Keratinocyte (primary cell): ENCODE results near the gene DRGX. TPM values are rescaled to one million over a fixed set of nuclear protein-coding genes. Genes with fewer than 3 reads are reported as not detected.

Experiments used
- DNase-seq: peaks from one replicate; pipeline ENCODE4 v3.0.0-alpha.2; 2011; ENCODE audit warnings: low read depth, missing footprints, low spot score
- FAIRE-seq: peaks from 2 replicates; lab custom pipeline; 2011; peaks lifted over from hg19 to GRCh38; lab: Jason Lieb, UNC
- H2AFZ ChIP-seq: 2 replicates; pipeline ENCODE4 v1.6.0; 2012; ENCODE audit warnings: low read length, control low read depth, inconsistent platforms; ENCODE audit not compliant: control insufficient read depth
- H3K27ac ChIP-seq: 2 replicates; pipeline ENCODE4 v1.5.1; 2011; ENCODE audit warnings: low read length; ENCODE audit not compliant: control insufficient read depth, insufficient read depth
- H3K27me3 ChIP-seq: 3 replicates; pipeline ENCODE4 v1.6.0; 2011; ENCODE audit warnings: low read length; ENCODE audit not compliant: control insufficient read depth, insufficient read depth; ENCODE audit errors: extremely low read depth
- H3K36me3 ChIP-seq, 2 experiments: 2 replicates in 1 of 2; 3 replicates in 1 of 2; pipeline ENCODE4 v1.5.1; 2011; ENCODE audit warnings: low read length in 2 of 2, mild to moderate bottlenecking in 1 of 2; ENCODE audit not compliant: control insufficient read depth in 2 of 2, insufficient read depth in 2 of 2; ENCODE audit errors: extremely low read depth in 1 of 2
- H3K4me1 ChIP-seq: 3 replicates; pipeline ENCODE4 v1.5.1; 2011; ENCODE audit warnings: low read length; ENCODE audit not compliant: control insufficient read depth, insufficient read depth; ENCODE audit errors: extremely low read depth
- H3K4me2 ChIP-seq: 3 replicates; pipeline ENCODE4 v1.6.0; 2011; ENCODE audit warnings: low read depth, low read length; ENCODE audit not compliant: control insufficient read depth, insufficient read depth; ENCODE audit errors: extremely low read depth
- H3K4me3 ChIP-seq, 3 experiments: fragments of 200-600 bp in 1 of 3; sonication (generic) in 1 of 3; 2 replicates in 2 of 3; 3 replicates in 1 of 3; pipeline ENCODE4 v1.5.1; 2011 to 2016; ENCODE audit warnings: low read length in 3 of 3, mild to moderate bottlenecking in 3 of 3, control low read depth in 2 of 3, inconsistent platforms in 1 of 3, low read depth in 1 of 3, mixed read lengths in 1 of 3, mixed run types in 1 of 3, moderate library complexity in 1 of 3; ENCODE audit not compliant: control insufficient read depth in 2 of 3, insufficient read depth in 2 of 3; ENCODE audit errors: extremely low read depth in 1 of 3
- H3K79me2 ChIP-seq: 2 replicates; pipeline ENCODE4 v1.6.0; 2012; ENCODE audit warnings: low read length; ENCODE audit not compliant: control insufficient read depth, insufficient read depth
- H3K9ac ChIP-seq: 3 replicates; pipeline ENCODE4 v1.6.0; 2011; ENCODE audit warnings: low read length; ENCODE audit not compliant: control insufficient read depth, insufficient read depth; ENCODE audit errors: extremely low read depth
- H3K9me1 ChIP-seq: 3 replicates; pipeline ENCODE4 v1.6.0; 2011; ENCODE audit warnings: low read length; ENCODE audit not compliant: control insufficient read depth, insufficient read depth; ENCODE audit errors: extremely low read depth
- H3K9me3 ChIP-seq: 2 replicates; pipeline ENCODE4 v1.5.1; 2012; ENCODE audit warnings: low read depth, low read length; ENCODE audit not compliant: control insufficient read depth
- H4K20me1 ChIP-seq: 3 replicates; pipeline ENCODE4 v1.6.0; 2011; ENCODE audit warnings: low read length; ENCODE audit not compliant: control insufficient read depth, insufficient read depth; ENCODE audit errors: extremely low read depth
- CTCF ChIP-seq, 3 experiments: IDR thresholded peaks in 1 of 3; conservative IDR thresholded peaks in 1 of 3; optimal IDR thresholded peaks in 1 of 3; 2 replicates in 2 of 3; 3 replicates in 1 of 3; pipeline versions ENCODE3 to v1.5.1; 2011; ENCODE audit warnings: low read length in 3 of 3, mild to moderate bottlenecking in 3 of 3, moderate library complexity in 2 of 3, control low read depth in 1 of 3, inconsistent platforms in 1 of 3; ENCODE audit not compliant: insufficient read depth in 2 of 3; ENCODE audit errors: extremely low read depth in 1 of 3
- EZH2 ChIP-seq: IDR thresholded peaks from one replicate; pipeline ENCODE4 v1.6.1; 2012; ENCODE audit warnings: inconsistent platforms, mild to moderate bottlenecking, low read length, moderate library complexity
- dilution Hi-C: fragments of 300-500 bp; cut with MboI; formaldehyde crosslinking; loops from one replicate; pipeline ENCODE4 v1.7.0; 2020; ENCODE audit warnings: low sequenced_read_pairs; ENCODE audit not compliant: extremely low pct_ligation_motif_present
- polyA plus RNA-seq, 5 experiments: library from polyadenylated mRNA; depleted of rRNA in 3 of 5; stranded (reverse) in 3 of 5; stranded (forward) in 1 of 5; unstranded in 1 of 5; fragments of >200 nt; gene quantifications; 1 replicate in 1 of 5; 2 replicates in 3 of 5; 3 replicates in 1 of 5; pipeline versions ENCODE4 v1.2.1 to v1.2.3, GENCODE V29; 2011 to 2012; ENCODE audit warnings: missing spikeins in 2 of 5, low read depth in 1 of 5, low replicate concordance in 1 of 5

Gene DRGX
- polyA plus RNA-seq, 1 donor (not counting 4 experiments of a cell fraction or from before 2014, with no cell fraction given): not detected

- no peaks in the 10 kb centered on the region for H3K79me2 ChIP-seq
- no peak for DNase-seq
- H4K20me1 ChIP-seq: no peaks in the 10 kb centered on the region
- H3K36me3 ChIP-seq: no peaks in the 10 kb centered on the region
- H3K4me3 ChIP-seq: no peak overlapping the region
- dilution Hi-C loops: no loop called here
- no peak for FAIRE-seq
- no peak overlapping the region for H3K9ac ChIP-seq
- H2AFZ ChIP-seq: no peak overlapping the region
- no peaks in the 10 kb centered on the region for H3K9me1 ChIP-seq
- H3K4me1 ChIP-seq: no peaks in the 10 kb centered on the region
- peaks cover 8% of the 10 kb centered on the region for H3K27me3 ChIP-seq
- H3K9me3 ChIP-seq: no peaks in the 10 kb centered on the region
- no peak for TF ChIP-seq CTCF (optimal IDR thresholded peaks at IDR 0.05 in 1 of 3, IDR thresholded peaks at IDR 0.05 in 1 of 3, conservative IDR thresholded peaks at IDR 0.05 in 1 of 3; ENCODE audit: extremely low read depth in 1 of 3, insufficient read depth in 2 of 3, low read length in 3 of 3)
- TF ChIP-seq EZH2: no peak
- no peak overlapping the region for H3K4me2 ChIP-seq
- no peak overlapping the region for H3K27ac ChIP-seq
Observed at GRCh38 chr10:49367600-49367999, 28.3 kb downstream of the DRGX start.

- DNase-seq: no peak
- peaks cover 8% of the 10 kb centered on the region for H3K27me3 ChIP-seq
- H3K79me2 ChIP-seq: no peaks in the 10 kb centered on the region
- H4K20me1 ChIP-seq: no peaks in the 10 kb centered on the region
- TF ChIP-seq EZH2 (no peak), CTCF (optimal IDR thresholded peaks at IDR 0.05 in 1 of 3, IDR thresholded peaks at IDR 0.05 in 1 of 3, conservative IDR thresholded peaks at IDR 0.05 in 1 of 3; ENCODE audit: extremely low read depth in 1 of 3, insufficient read depth in 2 of 3, low read length in 3 of 3) (no peak)
- no peak overlapping the region for H3K27ac ChIP-seq
- no peak overlapping the region for H3K4me2 ChIP-seq
- no peak overlapping the region for H3K4me3 ChIP-seq
- no peak overlapping the region for H3K9ac ChIP-seq
- H3K9me3 ChIP-seq: no peaks in the 10 kb centered on the region
- H3K4me1 ChIP-seq: peaks cover 2% of the 10 kb centered on the region
- FAIRE-seq: no peak
- H3K36me3 ChIP-seq: no peaks in the 10 kb centered on the region
- dilution Hi-C loops: no loop called here
- no peak overlapping the region for H2AFZ ChIP-seq
- no peaks in the 10 kb centered on the region for H3K9me1 ChIP-seq
Observed at GRCh38 chr10:49366460-49366859, 29.4 kb downstream of the DRGX start.
